ENCODE results near the gene GPR18.
"Not testable (repeated sequence)": the region's sequence is repeated elsewhere in the genome, so short reads cannot be mapped to it uniquely, and the experiment has no call there.

The GPR18 gene

GRCh38 chr13:99214731-99215130 lies 43.4 kb downstream of the GPR18 start:
- DNase-seq, result no peak
- intact Hi-C loops (cut with DNase I), result no loop called here

GRCh38 chr13:99214232-99214631 lies 43.9 kb downstream of the GPR18 start:
- intact Hi-C loops (cut with DNase I), result no loop called here
- no peak for DNase-seq

GRCh38 chr13:99211421-99212035 lies 46.7 kb downstream of the GPR18 start:
- no peak for DNase-seq
- intact Hi-C loops (cut with DNase I), result no loop called here

GRCh38 chr13:99210627-99211026 lies 47.6 kb downstream of the GPR18 start:
- intact Hi-C loops (cut with DNase I); DNase-seq: not testable (repeated sequence)

GRCh38 chr13:99208845-99209527 lies 49.2 kb downstream of the GPR18 start:
- no peak for DNase-seq
- intact Hi-C loops (cut with DNase I), result no loop called here

- intact Hi-C loops (cut with DNase I), result no loop called here
- DNase-seq, result no peak
These were observed 50.0 kb downstream of the GPR18 start for GRCh38 chr13:99208185-99208584.

- intact Hi-C loops (cut with DNase I), result no loop called here
- DNase-seq, result no peak
These were observed 50.7 kb downstream of the GPR18 start for GRCh38 chr13:99207511-99207910.

GRCh38 chr13:99206873-99207272 lies 51.3 kb downstream of the GPR18 start:
- intact Hi-C loops (cut with DNase I), result no loop called here
- no peak for DNase-seq

- intact Hi-C loops (cut with DNase I), result no loop called here
- no peak for DNase-seq
These were observed 52.0 kb downstream of the GPR18 start for GRCh38 chr13:99206226-99206625.

- intact Hi-C loops (cut with DNase I), result no loop called here
- DNase-seq, result no peak
These were observed 52.5 kb downstream of the GPR18 start for GRCh38 chr13:99205621-99206220.
